IMR-90 (cell line): ENCODE data around the gene TMTC1. TPM values are rescaled to one million over a fixed set of nuclear protein-coding genes. Genes with fewer than 3 reads are reported as not detected.

Experiments
- ATAC-seq: fragments of 200-7000 bp; cut with Tn5 transposase; 2 replicates; pipeline ENCODE4 v1.9.1; 2020; ENCODE audit warnings: low read depth, mild to moderate bottlenecking, moderate library complexity
- BruUV-seq: library from RNA; stranded (reverse); fragments of 400-500 nt; replicated peaks from 2 replicates; lab custom pipeline; 2021; lab: Mats Ljungman, UMichigan
- CTCF ChIA-PET: fragments of 300-600 bp; formaldehyde crosslinking; extraction: SDS; loops from one replicate; lab custom pipeline; 2021; ENCODE audit warnings: antibody characterized with exemption; lab: Yijun Ruan, JAX
- POLR2A ChIA-PET: fragments of 300-600 bp; sonication (Branson Sonifier 250); formaldehyde crosslinking; loops from one replicate; lab custom pipeline; 2022; ENCODE audit warnings: antibody characterized with exemption; ENCODE audit not compliant: unreplicated experiment; lab: Charles Lee
- DNase-seq: peaks from one replicate; pipeline ENCODE4 v3.0.0; 2013
- H2AFZ ChIP-seq: replicated peaks from 2 replicates; pipeline ENCODE3; 2013; ENCODE audit warnings: low read length, mild to moderate bottlenecking; ENCODE audit not compliant: poor library complexity
- H2AK5ac ChIP-seq: 2 replicates; pipeline ENCODE4 v1.6.1; 2013; ENCODE audit warnings: low read depth, low read length, inconsistent platforms
- H2AK9ac ChIP-seq: replicated peaks from 2 replicates; pipeline ENCODE3; 2013; ENCODE audit warnings: mild to moderate bottlenecking, low read depth, low read length, moderate library complexity; ENCODE audit not compliant: poor library complexity
- H2BK120ac ChIP-seq: 2 replicates; pipeline ENCODE4 v1.6.1; 2013; ENCODE audit warnings: low read depth, low read length, inconsistent platforms
- H2BK15ac ChIP-seq: 3 replicates; pipeline ENCODE4 v1.6.1; 2013; ENCODE audit warnings: low read depth, low read length, inconsistent platforms
- H2BK20ac ChIP-seq: 2 replicates; pipeline ENCODE4 v1.6.1; 2013; ENCODE audit warnings: low read depth, mild to moderate bottlenecking, inconsistent platforms, low read length, moderate library complexity
- H2BK5ac ChIP-seq: 2 replicates; pipeline ENCODE4 v1.6.1; 2013; ENCODE audit warnings: mild to moderate bottlenecking, low read depth, low read length, inconsistent platforms; ENCODE audit not compliant: poor library complexity, severe bottlenecking
- H3K14ac ChIP-seq: replicated peaks from 2 replicates; pipeline ENCODE4 v1.6.1; 2013; ENCODE audit warnings: low read depth, low read length, inconsistent platforms
- H3K18ac ChIP-seq: 2 replicates; pipeline ENCODE4 v1.6.1; 2013; ENCODE audit warnings: low read depth, low read length, control low read depth
- H3K23ac ChIP-seq: 2 replicates; pipeline ENCODE4 v1.6.1; 2013; ENCODE audit warnings: low read depth, low read length, inconsistent platforms
- H3K27ac ChIP-seq: 2 replicates; pipeline ENCODE4 v1.5.1; 2013; ENCODE audit warnings: mild to moderate bottlenecking, control low read depth, low read length; ENCODE audit not compliant: insufficient read depth
- H3K27me3 ChIP-seq: 2 replicates; pipeline ENCODE4 v1.6.1; 2013; ENCODE audit warnings: low read length; ENCODE audit not compliant: control insufficient read depth, insufficient read depth
- H3K36me3 ChIP-seq: 2 replicates; pipeline ENCODE4 v1.6.1; 2013; ENCODE audit warnings: low read length, mixed read lengths; ENCODE audit not compliant: control insufficient read depth, insufficient read depth
- H3K4ac ChIP-seq: 2 replicates; pipeline ENCODE4 v1.6.1; 2013; ENCODE audit warnings: low read depth, low read length, inconsistent platforms
- H3K4me1 ChIP-seq: 2 replicates; pipeline ENCODE4 v1.6.1; 2013; ENCODE audit warnings: low read length, mixed read lengths; ENCODE audit not compliant: control insufficient read depth, insufficient read depth
- H3K4me2 ChIP-seq: 2 replicates; pipeline ENCODE4 v1.6.1; 2013; ENCODE audit warnings: low read depth, mild to moderate bottlenecking, control low read depth, low read length, moderate library complexity
- H3K4me3 ChIP-seq: 2 replicates; pipeline ENCODE4 v1.5.1; 2013; ENCODE audit warnings: low read depth, mild to moderate bottlenecking, control low read depth, low read length, moderate library complexity; ENCODE audit not compliant: insufficient read depth
- H3K56ac ChIP-seq: 2 replicates; pipeline ENCODE4 v1.6.1; 2013; ENCODE audit warnings: low read length, inconsistent platforms; ENCODE audit not compliant: insufficient read depth; ENCODE audit errors: extremely low read depth
- H3K79me1 ChIP-seq, 2 experiments: 2 replicates each; pipeline ENCODE4 v1.6.1; 2013; ENCODE audit warnings: low read length in 2 of 2, inconsistent platforms in 1 of 2, low read depth in 1 of 2
- H3K9ac ChIP-seq: 2 replicates; pipeline ENCODE4 v1.6.1; 2013; ENCODE audit warnings: low read depth, low read length, control low read depth
- H3K9me1 ChIP-seq: 2 replicates; pipeline ENCODE4 v1.6.1; 2013; ENCODE audit warnings: low read length, inconsistent platforms; ENCODE audit not compliant: insufficient read depth
- H3K9me3 ChIP-seq: 2 replicates; pipeline ENCODE4 v1.6.1; 2013; ENCODE audit warnings: low read length; ENCODE audit not compliant: control insufficient read depth, insufficient read depth
- H4K20me1 ChIP-seq: 2 replicates; pipeline ENCODE4 v1.6.1; 2013; ENCODE audit warnings: low read length, inconsistent platforms; ENCODE audit not compliant: insufficient read depth
- H4K5ac ChIP-seq: 2 replicates; pipeline ENCODE4 v1.6.1; 2013; ENCODE audit warnings: mild to moderate bottlenecking, low read depth, low read length, control low read depth
- H4K8ac ChIP-seq, 2 experiments: 2 replicates each; pipeline ENCODE4 v1.6.1; 2013; ENCODE audit warnings: low read depth in 2 of 2, low read length in 2 of 2, control low read depth in 1 of 2, inconsistent platforms in 1 of 2
- H4K91ac ChIP-seq: 2 replicates; pipeline ENCODE4 v1.6.1; 2013; ENCODE audit warnings: low read depth, low read length, inconsistent platforms; ENCODE audit not compliant: insufficient read depth
- BHLHE40 ChIP-seq: fragments of 150-350 bp; IDR thresholded peaks from 2 replicates; pipeline ENCODE4 v1.6.1; 2016; ENCODE audit warnings: mild to moderate bottlenecking, low read depth, low read length
- CEBPB ChIP-seq: IDR thresholded peaks from 2 replicates; pipeline ENCODE4 v1.6.1; 2012; ENCODE audit warnings: low read depth, low read length, improper control_type of control experiment
- CHD1 ChIP-seq: IDR thresholded peaks from 2 replicates; pipeline ENCODE4 v1.6.1; 2012; ENCODE audit warnings: low read depth, low read length, improper control_type of control experiment
- CTCF ChIP-seq: conservative IDR thresholded peaks from 2 replicates; pipeline ENCODE4 v1.5.1; 2012; ENCODE audit warnings: mild to moderate bottlenecking, low read depth, low read length, improper control_type of control experiment
- FOS ChIP-seq: fragments of 150-350 bp; IDR thresholded peaks from 2 replicates; pipeline ENCODE4 v1.6.1; 2016; ENCODE audit warnings: low read depth, low read length
- MAFK ChIP-seq: IDR thresholded peaks from 2 replicates; pipeline ENCODE4 v1.6.1; 2012; ENCODE audit warnings: low read depth, low read length, improper control_type of control experiment
- RAD21 ChIP-seq: IDR thresholded peaks from 2 replicates; pipeline ENCODE4 v1.6.1; 2012; ENCODE audit warnings: low read length, improper control_type of control experiment
- RCOR1 ChIP-seq: IDR thresholded peaks from 2 replicates; pipeline ENCODE4 v1.6.1; 2012; ENCODE audit warnings: mild to moderate bottlenecking, low read length, improper control_type of control experiment; ENCODE audit not compliant: insufficient replicate concordance
- USF2 ChIP-seq: fragments of 150-350 bp; IDR thresholded peaks from 2 replicates; pipeline ENCODE4 v1.6.1; 2017; ENCODE audit warnings: mild to moderate bottlenecking, antibody characterized with exemption, low read length, low read depth
- dilution Hi-C: fragments of 300-500 bp; cut with HindIII; formaldehyde crosslinking; loops from one replicate; pipeline ENCODE4 v1.14.3; 2018; ENCODE audit warnings: low sequenced_read_pairs; ENCODE audit not compliant: unreplicated experiment
- in situ Hi-C: fragments of 300-500 bp; cut with MboI; formaldehyde crosslinking; loops from 3 replicates; pipeline ENCODE4 v1.14.3; 2019; ENCODE audit warnings: low sequenced_read_pairs, inconsistent platforms, mixed read lengths
- intact Hi-C: fragments of 100-400 bp; cut with micrococcal nuclease; formaldehyde crosslinking; loops from 2 replicates; pipeline ENCODE4 v1.10.0; 2022
- polyA plus RNA-seq, 3 experiments: library from polyadenylated mRNA; depleted of rRNA; stranded (reverse); fragments of >200 nt; gene quantifications; 2 replicates each; pipeline ENCODE4 v1.2.3, GENCODE V29; 2012; ENCODE audit warnings: low replicate concordance in 1 of 3
- total RNA-seq: library from RNA; depleted of rRNA; stranded (reverse); fragments of >200 nt; gene quantifications from 2 replicates; pipeline ENCODE4 v1.2.3, GENCODE V29; 2012

TMTC1 gene
- total and polyA plus RNA-seq, 2 of the 4 experiments (the other 2 are of a cell fraction): 12.5 to 36.4 TPM

GRCh38 chr12:29756741-29757390 lies 26.9 kb downstream of the TMTC1 start:
- BruUV-seq: no TSS peak
- ATAC-seq: peak; percentile 40; the same call in 1 of the 2 replicates
- intact Hi-C loops (loop anchor here (1.0 kb wide), 1 partner anchor 11 kb away; no protein-coding TSS in a partner anchor), dilution Hi-C loops (no loop called here), in situ Hi-C loops (no loop called here)
- TF ChIP-seq FOS (no peak), MAFK (no peak), USF2 (no peak), RAD21 (no peak), CEBPB (0 out of 2 replicates have a peak, but pooled peaks have one; percentile 20), CTCF (no peak), RCOR1 (no peak), BHLHE40 (no peak), CHD1 (no peak)
- H2BK120ac ChIP-seq: no peak overlapping the region
- H2AFZ ChIP-seq: no peak overlapping the region
- H3K9me1 ChIP-seq: peaks cover 4% of the 10 kb centered on the region
- peak overlapping the region; percentile 55 for H2BK5ac ChIP-seq
- H4K5ac ChIP-seq: peak overlapping the region; percentile 64
- no peaks in the 10 kb centered on the region for H3K9me3 ChIP-seq
- no peak overlapping the region; a peak in 1 of 4 replicates for H4K8ac ChIP-seq
- H4K20me1 ChIP-seq: no peaks in the 10 kb centered on the region
- H3K18ac ChIP-seq: peak overlapping the region; percentile 69; the same call in 1 of the 2 replicates
- H2AK9ac ChIP-seq: no peak overlapping the region
- no peak overlapping the region; the same call in 1 of the 2 replicates for H3K23ac ChIP-seq
- DNase-seq: peak; percentile 35
- no peak overlapping the region for H3K9ac ChIP-seq
- H2BK15ac ChIP-seq: no peak overlapping the region
- no peak overlapping the region for H4K91ac ChIP-seq
- ChIA-PET CTCF (no interaction called here), POLR2A (no interaction called here)
- H3K4me2 ChIP-seq: no peak overlapping the region; the same call in 1 of the 2 replicates
- H3K4ac ChIP-seq: peak overlapping the region; percentile 28; the same call in 1 of the 2 replicates
- H3K4me3 ChIP-seq: no peak overlapping the region
- no peak overlapping the region; the same call in 1 of the 2 replicates for H2AK5ac ChIP-seq
- H3K36me3 ChIP-seq: peaks cover 28% of the 10 kb centered on the region
- peaks cover 0 to 9% of the 10 kb centered on the region in 2 experiments; a peak in 1 of 4 replicates for H3K79me1 ChIP-seq
- peaks cover 9% of the 10 kb centered on the region for H3K4me1 ChIP-seq
- peak overlapping the region; percentile 37; the same call in 1 of the 2 replicates for H3K27ac ChIP-seq
- H3K56ac ChIP-seq: no peak overlapping the region
- H3K14ac ChIP-seq: peak overlapping the region; percentile 55; the same call in 1 of the 2 replicates
- H3K27me3 ChIP-seq: no peaks in the 10 kb centered on the region
- H2BK20ac ChIP-seq: no peak overlapping the region
